ENCODE data around the gene CDH13.

The CDH13 gene

DNA sequence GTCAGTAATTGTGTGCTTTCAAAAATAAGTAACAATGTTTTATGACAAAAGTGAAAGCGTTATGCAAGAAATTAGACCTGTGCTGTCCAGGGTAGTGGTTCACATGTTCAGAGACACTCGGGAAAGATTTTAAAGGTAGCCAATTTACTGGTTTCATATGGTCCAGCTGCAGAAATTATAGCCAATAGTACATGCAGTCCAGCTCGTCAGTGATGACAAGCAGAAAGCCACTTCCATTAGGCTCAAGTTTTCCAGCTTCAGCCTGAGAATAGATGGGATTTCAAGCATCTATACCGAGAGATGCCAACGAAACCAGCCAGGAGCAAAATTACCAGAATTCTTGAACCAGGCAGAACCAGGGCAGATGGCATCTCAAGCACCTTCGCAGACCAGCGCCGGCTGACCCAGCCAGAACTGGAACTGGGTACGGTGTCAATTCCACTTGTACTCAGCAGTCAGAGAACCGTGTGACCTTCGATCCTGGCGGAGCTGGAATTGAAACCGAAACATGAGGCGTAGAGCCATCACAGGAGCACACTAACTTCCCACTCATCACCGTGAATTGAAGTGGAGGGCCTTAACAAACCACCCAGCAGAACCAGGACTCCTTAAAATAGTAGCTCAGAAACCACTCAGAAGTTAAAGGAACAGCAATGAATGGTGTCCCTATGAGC is 973.2 kb downstream of the CDH13 start:
- no peak for DNase-seq

DNA sequence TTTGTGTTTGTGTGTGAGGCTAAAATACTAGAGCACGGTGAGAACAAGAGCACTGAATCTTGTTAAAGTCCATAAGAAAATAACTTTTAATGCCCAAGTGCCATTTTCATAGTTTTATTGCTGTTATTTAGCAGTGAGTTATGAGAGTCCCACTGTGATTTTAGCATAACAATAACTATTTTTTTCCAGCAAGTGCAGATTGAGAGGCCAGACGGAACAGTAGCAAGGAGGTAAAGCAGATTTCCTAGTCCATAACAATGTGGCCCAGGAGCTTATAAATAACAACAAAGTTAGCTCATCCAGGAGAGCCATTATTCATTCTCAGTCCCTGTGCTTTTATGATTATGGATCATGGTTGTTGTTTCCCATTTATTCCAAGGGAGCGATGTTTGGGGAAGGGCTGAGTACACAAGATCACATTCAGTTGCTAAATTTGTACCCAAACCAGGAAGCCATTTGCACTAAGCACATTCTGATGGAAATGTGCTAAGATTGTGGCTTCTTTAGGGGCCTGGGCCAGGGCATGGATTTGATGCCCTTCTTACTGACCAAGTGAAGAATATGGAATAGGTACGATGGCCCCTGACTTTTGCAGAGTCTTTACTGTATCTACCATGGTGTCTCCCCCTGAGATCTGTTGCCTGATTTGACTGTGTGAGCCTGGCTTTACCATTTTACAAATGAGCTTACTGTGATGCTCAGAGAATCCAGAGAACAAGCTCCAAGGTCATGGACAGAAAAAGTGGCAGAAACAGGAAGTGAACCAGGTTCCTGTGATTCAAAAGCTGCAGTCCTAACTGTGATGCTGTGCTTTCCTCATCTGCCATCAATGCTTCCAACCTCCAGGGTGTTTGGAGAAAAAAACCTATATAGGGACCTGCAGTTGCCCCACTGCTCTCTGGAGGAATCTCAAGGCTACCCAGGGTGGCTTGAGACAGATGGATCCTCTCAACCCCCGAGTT is 976.3 kb downstream of the CDH13 start:
- no peak for DNase-seq

DNA sequence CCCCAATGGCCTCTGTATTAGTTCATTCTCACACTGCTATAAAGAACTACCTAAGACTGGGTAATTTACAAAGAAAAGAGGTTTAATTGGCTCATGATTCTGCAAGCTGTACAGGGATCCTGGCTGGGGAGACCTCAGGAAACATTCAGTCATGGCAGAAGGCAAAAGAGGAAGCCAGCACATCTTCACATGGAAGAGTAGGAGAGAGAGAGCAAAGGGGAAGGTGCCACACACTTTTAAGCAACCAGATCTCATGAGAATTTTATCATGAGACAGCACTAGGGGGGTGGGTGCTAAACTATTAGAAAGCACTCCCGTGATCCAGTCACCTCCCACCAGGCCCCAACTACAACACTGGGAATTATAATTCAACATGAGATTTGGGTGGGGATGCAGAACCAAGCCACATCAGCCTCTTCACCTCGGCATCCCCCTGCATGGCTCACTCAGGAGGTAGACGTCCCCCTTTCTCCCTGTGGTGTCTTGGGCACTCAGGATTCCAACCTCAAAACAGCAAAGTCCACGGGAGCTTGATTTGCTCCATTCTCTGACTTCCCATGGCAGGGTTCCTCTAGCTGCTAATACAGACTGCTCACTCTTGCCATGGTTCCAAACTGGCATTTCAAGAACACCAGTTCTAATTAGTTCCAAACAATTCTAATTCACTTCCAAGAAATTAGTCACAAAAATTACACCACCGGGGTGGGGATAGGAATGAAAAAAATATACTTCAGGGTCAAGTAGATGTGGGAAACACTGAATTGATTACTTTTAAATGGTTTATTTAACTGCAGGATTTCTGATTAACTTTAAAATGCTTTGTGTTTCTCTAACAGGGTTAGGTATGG is 977.2 kb downstream of the CDH13 start:
- no peak for DNase-seq

GRCh38 chr16:83606486-83607030 is 979.8 kb downstream of the CDH13 start:
- DNase-seq = no peak

GRCh38 chr16:83609178-83609577 is 982.4 kb downstream of the CDH13 start:
- no peak for DNase-seq

DNA sequence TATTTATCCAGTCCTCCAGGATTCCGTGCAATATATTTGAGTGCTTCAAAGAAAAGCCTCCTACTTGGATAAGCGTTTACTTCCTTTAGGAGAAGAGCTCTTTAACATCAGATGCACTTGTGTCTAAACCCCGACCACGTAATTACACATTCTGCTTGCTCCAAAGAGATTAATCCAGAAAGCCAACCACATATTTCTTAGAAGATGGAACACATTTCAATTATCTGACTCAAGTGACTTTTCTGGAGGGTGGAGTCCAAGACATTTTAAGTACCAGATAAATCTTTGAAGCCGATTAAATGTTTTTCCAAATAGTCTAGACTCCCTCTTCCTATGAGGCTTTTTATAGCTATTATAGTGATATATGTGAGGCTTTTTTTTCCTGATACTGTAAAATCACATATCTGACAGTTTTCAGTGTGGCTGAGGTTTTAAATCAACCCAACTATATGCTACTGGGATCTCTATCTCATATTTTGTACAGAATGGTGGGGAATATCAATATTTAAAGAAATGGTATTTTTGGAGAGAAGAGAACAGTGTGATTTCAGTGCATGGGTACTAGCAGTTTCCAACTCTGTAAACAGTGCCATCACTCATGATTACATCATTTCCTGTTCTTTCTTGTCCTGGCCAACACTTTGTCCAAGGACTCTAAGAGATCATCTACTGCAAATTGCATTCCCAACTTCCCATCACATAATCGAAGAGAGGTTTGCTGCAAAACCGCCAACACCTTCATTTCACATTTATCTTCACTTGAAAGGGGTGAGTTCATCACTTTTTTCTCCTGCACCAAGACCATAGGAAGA is 988.6 kb downstream of the CDH13 start:
- DNase-seq = no peak

GRCh38 chr16:83615953-83616350 is 989.2 kb downstream of the CDH13 start:
- DNase-seq = no peak

DNA sequence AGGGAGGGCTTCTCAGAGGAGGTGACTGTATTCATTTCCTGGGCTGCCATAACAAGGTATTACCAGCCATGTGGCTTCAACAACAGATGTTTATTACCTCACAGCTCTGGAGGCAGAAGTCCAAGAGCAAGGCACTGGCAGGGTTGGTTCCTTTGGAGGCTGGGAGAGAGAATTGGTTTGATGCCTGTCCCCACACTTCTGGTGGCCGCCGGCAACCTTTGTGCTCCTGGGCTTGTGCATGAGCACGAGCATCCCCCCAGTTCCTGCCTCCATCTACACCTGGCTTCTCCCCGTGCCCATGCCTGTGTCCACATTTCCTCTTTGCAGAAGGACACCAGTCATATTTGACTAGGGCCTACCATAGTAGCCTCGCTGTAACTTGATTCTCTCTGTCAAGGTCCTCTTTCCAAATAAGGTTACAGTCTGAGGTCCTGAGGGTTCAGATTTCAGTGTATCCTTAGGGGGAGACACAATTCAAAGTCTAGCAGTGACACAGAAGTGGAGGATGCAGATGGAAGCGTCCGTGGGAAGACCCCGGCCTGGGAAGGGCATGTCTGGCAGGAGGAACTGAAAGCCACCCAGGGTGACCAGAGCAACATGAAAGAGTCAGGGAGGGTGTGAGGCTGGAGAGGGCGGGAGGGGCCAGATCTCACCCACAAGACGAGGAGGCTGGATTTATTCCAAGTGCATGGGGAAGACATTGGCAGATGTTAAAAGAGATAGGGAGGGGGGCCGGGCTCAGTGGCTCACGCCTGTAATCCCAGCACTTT is 992.8 kb downstream of the CDH13 start:
- no peak for DNase-seq

DNA sequence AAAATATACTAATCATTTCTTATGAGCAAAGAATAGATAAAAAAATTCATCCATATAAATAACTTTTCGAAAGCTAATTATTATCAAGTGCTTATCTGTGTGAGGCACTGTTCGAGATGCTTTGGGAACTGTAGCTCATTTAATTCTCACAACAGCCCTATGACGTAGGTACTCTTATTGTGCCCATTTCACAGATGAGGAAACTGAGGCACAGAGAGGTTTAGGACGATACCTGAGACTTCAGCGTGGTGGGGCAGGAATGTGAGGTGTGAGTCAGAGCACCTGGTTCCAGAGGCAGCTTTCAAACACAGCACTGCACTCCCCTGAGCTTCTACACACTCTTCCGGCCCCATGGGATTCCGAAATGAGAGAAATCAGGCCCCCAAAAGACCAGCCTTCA is 995.2 kb downstream of the CDH13 start:
- no peak for DNase-seq

DNA sequence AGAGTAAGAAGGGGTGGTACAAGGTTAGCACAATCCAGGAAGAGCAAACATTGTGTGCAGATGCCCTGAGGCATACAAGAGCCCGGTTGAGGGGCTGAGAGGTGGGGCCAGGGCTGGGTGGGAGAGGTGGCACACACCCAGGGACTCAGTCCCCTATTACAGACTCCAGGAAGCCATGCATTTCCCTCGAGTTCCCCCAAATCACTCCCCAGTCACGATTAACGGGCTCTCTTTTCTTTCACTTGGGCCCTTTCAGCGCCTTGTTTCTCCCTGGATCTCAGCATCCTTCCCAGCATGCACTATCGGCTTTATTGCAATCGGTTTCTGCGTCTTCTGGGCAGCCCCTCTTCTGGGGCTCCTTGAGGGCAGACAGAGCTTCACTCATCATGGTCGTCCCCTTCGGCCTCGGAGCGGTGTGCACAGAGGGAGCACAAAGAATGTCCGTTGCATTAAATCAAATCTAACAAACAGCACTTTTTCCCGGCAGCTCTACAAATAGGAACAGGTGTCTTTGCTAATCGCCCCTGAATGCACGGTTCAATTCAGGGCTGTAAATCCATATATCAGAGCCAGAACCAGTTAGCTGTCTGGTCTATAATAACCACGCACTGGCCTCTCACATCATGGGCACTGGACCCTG is 996.4 kb downstream of the CDH13 start:
- no peak for DNase-seq

GRCh38 chr16:83623892-83624291 is 997.1 kb downstream of the CDH13 start:
- DNase-seq = no peak

DNA sequence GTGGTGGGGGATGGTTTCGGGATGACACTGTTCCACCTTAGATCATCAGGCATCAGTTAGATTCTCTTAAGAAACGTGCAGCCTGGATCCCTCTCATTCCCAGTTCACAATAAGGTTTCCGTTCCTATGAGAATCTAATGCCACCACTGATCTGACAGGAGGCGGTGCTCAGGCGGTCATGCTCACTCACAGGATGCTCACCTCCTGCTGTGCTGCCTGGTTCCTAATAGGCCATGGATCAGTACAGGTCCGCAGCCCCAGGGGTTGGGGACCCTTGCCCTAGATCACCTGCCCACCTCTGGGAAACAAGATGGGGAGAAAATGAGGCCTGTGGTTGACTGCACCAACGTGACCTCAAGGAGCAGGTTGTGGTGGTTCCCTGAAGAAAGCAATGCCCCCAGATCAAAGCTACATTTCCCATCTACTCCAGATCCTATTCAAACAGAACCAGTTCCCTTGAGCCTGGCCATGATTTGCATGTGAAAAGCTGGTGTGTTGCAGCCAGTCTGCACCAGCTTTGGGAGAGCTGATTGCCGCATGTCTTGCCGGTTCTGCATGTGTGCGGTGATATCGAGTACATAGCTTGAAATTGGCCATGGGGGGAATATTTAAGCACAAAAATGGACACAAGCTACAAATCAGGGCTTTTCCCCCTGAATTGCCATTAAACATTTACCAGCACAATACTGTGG is 997.8 kb downstream of the CDH13 start:
- DNase-seq = no peak

GRCh38 chr16:83626204-83626603 is 999.4 kb downstream of the CDH13 start:
- no peak for DNase-seq

- DNase-seq = no peak
Measured at GRCh38 chr16:83626676-83627075, 999.9 kb downstream of the CDH13 start.

- DNase-seq = no peak
Measured at GRCh38 chr16:83627996-83628395, 1001.2 kb downstream of the CDH13 start.

DNA sequence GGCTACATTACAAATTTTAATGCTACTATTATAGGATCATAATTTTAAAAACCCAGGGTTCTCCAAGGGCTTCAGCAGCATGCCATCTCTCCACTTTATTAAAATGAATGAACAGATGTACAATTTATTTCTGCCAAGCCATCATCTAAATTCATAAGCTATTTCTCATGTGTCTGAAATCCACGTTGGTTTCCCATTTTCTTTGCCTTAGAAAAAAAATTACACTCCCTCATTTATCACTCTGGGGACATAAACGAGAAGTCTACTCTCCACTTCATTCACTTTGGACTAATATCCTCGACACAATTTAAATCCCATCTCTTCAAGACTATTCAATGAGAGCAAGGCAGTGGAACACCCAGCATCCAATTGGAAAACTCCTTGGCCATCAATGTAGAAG is 1002.7 kb downstream of the CDH13 start:
- no peak for DNase-seq

DNA sequence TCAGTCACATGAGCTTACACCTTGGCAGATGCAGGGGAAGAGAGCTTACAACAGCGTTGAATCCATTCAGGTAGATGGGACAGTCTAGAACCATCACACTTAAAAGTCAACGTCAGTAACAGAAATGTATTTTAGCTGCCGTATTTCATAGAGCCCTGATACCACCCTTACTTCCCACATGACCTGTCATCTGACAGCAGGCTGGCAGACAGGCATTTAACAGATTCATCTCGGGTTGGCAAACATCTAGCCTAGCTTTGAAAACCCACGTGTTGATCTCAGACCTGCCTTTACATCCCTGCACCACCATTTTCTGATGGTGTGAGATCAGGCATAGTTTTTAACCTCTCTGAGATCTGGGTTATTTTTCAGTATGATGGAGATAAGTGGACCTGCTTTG is 1003.1 kb downstream of the CDH13 start:
- DNase-seq = no peak

DNA sequence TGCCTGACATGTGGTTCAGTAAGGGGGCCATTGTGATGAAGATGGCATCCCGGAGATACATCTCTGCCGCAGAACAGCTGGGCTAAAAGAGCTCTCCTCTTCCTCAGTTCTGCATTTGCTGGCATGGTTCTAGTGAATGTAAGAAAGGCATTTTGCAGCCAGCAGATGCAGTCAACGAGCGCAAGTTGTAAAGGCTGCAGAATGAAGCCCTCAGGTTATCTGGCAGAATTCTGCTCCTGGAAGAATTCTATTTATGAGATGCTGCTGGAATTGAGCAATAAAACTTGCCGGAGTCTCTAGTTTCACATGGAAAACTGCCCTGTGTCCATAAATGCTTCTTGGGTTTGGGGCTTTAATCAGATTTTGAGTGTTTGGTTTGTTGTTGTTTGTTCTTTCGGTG is 1004.2 kb downstream of the CDH13 start:
- no peak for DNase-seq

DNA sequence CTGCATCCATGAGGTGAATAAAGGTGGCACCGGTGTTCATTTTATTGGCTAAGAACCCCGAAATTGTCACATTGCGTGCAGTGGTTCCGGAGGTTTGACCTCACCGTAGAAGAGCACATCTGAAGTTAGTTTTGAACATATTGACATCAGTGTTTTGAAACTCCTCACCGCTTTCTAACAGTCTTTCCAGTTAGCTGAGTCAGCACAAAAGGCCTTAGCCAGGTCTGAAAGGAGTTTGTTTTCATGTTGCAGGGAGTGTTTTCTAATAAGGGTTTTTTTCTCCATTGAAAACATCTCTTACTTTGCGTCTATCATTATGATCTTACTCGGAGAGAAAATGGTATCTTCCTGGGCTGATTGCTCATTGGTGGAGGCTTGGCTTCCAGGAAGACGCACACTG is 1006.5 kb downstream of the CDH13 start:
- no peak for DNase-seq

DNA sequence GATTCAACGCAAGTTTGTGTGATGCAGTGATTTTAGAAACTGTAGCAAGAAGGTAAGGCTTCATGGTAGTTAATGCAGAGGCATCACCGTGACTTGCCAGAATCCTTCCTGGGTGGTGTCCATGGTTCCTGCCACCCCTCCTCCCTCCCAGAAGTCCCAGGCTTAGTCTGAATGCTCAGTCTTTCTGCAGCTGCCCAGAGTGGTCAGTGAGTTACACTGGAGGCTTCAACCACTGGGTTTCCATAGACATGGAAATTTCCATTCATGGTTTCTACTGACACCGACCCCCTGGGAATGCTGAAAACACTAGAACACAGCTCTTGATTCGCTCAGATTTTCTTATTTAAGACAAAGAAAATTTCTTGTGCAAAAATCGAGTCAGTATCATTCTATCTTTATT is 1021.6 kb downstream of the CDH13 start:
- no peak for DNase-seq

All from T-helper 1 cell (primary cell).